ENCODE results near the gene CTSE.
"Not testable (repeated sequence)": the region's sequence is repeated elsewhere in the genome, so short reads cannot be mapped to it uniquely, and the experiment has no call there.

GRCh38 chr1:206052231-206052865, 28.7 kb upstream of the CTSE start:
- not testable (repeated sequence) for TF ChIP-seq CTCF (conservative IDR thresholded peaks at IDR 0.05; ENCODE audit: low read depth, low read length); CEBPB (IDR thresholded peaks at IDR 0.05; ENCODE audit: low read depth, low read length); POLR2A (IDR thresholded peaks at IDR 0.05; ENCODE audit: low read depth, low read length)
